Measurements from ENCODE around the gene PHC3. TPM values are rescaled to one million over a fixed set of nuclear protein-coding genes. Genes with fewer than 3 reads are reported as not detected.
"Not testable (repeated sequence)": the region's sequence is repeated elsewhere in the genome, so short reads cannot be mapped to it uniquely, and the experiment has no call there.

PHC3 gene
- total RNA-seq, 2 experiments from 2014 or later: 44.3 to 50.6 TPM

GRCh38 chr3:170151536-170151935, 30.0 kb downstream of the PHC3 start:
- POLR2A ChIA-PET: no interaction called here
- CTCF ChIA-PET: interaction anchor here (0.6 kb wide), 1 partner anchor 358 kb away, joined by 3 read pairs; no protein-coding TSS in a partner anchor

GRCh38 chr3:170149016-170149415, 32.5 kb downstream of the PHC3 start:
- ChIA-PET POLR2A (no interaction called here), CTCF (no interaction called here)

GRCh38 chr3:170145278-170145677, 36.3 kb downstream of the PHC3 start:
- CTCF ChIA-PET: no interaction called here

GRCh38 chr3:170144437-170144843, 37.1 kb downstream of the PHC3 start:
- ChIA-PET CTCF (interaction anchor here (0.7 kb wide), 1 partner anchor 30 kb away, joined by 4 read pairs; no protein-coding TSS in a partner anchor), POLR2A (no interaction called here)

More at GRCh38 chr3:170145278-170145677, 36.3 kb downstream of the PHC3 start:
- POLR2A ChIA-PET: no interaction called here

GRCh38 chr3:170142373-170142772, 39.2 kb downstream of the PHC3 start:
- POLR2A ChIA-PET: no interaction called here
- CTCF ChIA-PET: no interaction called here

- CTCF ChIA-PET: no interaction called here
- POLR2A ChIA-PET: no interaction called here
Measured at GRCh38 chr3:170137986-170138385, 43.5 kb downstream of the PHC3 start.

GRCh38 chr3:170132335-170132734, 49.2 kb downstream of the PHC3 start:
- ChIA-PET CTCF (no interaction called here), POLR2A (no interaction called here)

GRCh38 chr3:170130532-170130931, 51.0 kb downstream of the PHC3 start:
- CTCF ChIA-PET: no interaction called here

GRCh38 chr3:170128977-170129431, 52.5 kb downstream of the PHC3 start:
- ChIA-PET CTCF (no interaction called here), POLR2A (interaction anchor here (0.5 kb wide), 1 partner anchor 256 kb away, joined by 3 read pairs; no protein-coding TSS in a partner anchor)

More at GRCh38 chr3:170130532-170130931, 51.0 kb downstream of the PHC3 start:
- POLR2A ChIA-PET: no interaction called here

GRCh38 chr3:170128259-170128976, 53.1 kb downstream of the PHC3 start:
- ChIA-PET POLR2A (interaction anchor here (0.5 kb wide), 1 partner anchor 257 kb away, joined by 3 read pairs; no protein-coding TSS in a partner anchor), CTCF (no interaction called here)

GRCh38 chr3:170117134-170117533, 64.4 kb downstream of the PHC3 start:
- POLR2A ChIA-PET: interaction anchor here (0.7 kb wide), 1 partner anchor 71 kb away, joined by 3 read pairs; no protein-coding TSS in a partner anchor
- CTCF ChIA-PET: no interaction called here

- CTCF ChIA-PET: not testable (repeated sequence)
Measured at GRCh38 chr3:170114165-170114564, 67.4 kb downstream of the PHC3 start.

GRCh38 chr3:170111147-170111771, 70.3 kb downstream of the PHC3 start:
- ChIA-PET POLR2A (no interaction called here), CTCF (no interaction called here)

More at GRCh38 chr3:170114165-170114564, 67.4 kb downstream of the PHC3 start:
- POLR2A ChIA-PET: not testable (repeated sequence)

- ChIA-PET CTCF (no interaction called here), POLR2A (no interaction called here)
Measured at GRCh38 chr3:170109579-170110293, 71.8 kb downstream of the PHC3 start.

- POLR2A ChIA-PET: no interaction called here
- CTCF ChIA-PET: no interaction called here
Measured at GRCh38 chr3:170108955-170109354, 72.6 kb downstream of the PHC3 start.

- ChIA-PET CTCF (interaction anchor here (0.6 kb wide), 1 partner anchor 280 kb away, joined by 3 read pairs; no protein-coding TSS in a partner anchor), POLR2A (no interaction called here)
Measured at GRCh38 chr3:170107941-170108340, 73.6 kb downstream of the PHC3 start.

- CTCF ChIA-PET: no interaction called here
- POLR2A ChIA-PET: no interaction called here
Measured at GRCh38 chr3:170102431-170102830, 79.1 kb downstream of the PHC3 start.

GRCh38 chr3:170100944-170101343, 80.6 kb downstream of the PHC3 start:
- CTCF ChIA-PET: no interaction called here
- POLR2A ChIA-PET: no interaction called here

GRCh38 chr3:170098753-170099152, 82.8 kb downstream of the PHC3 start:
- CTCF ChIA-PET: no interaction called here
- POLR2A ChIA-PET: no interaction called here

GRCh38 chr3:170096342-170096741, 85.2 kb downstream of the PHC3 start:
- ChIA-PET POLR2A (no interaction called here), CTCF (no interaction called here)

- POLR2A ChIA-PET: no interaction called here
- CTCF ChIA-PET: interaction anchor here (0.6 kb wide), 1 partner anchor 53 kb away, joined by 3 read pairs; no protein-coding TSS in a partner anchor
Measured at GRCh38 chr3:170095771-170096170, 85.8 kb downstream of the PHC3 start.
